GM10266 (cell line): ENCODE data around the gene SH3PXD2B.

Experiments used
- DNase-seq: peaks from one replicate; pipeline ENCODE4 v3.0.0; 2012; ENCODE audit errors: extremely low spot score
- TF ChIP-seq, protein P1 (sequence below): IDR thresholded peaks from 2 replicates; pipeline ENCODE4 v1.5.1; 2012; ENCODE audit warnings: mild to moderate bottlenecking, low read depth; ENCODE audit not compliant: control insufficient read depth, insufficient read depth; ENCODE audit errors: missing control alignments

Gene SH3PXD2B

DNA sequence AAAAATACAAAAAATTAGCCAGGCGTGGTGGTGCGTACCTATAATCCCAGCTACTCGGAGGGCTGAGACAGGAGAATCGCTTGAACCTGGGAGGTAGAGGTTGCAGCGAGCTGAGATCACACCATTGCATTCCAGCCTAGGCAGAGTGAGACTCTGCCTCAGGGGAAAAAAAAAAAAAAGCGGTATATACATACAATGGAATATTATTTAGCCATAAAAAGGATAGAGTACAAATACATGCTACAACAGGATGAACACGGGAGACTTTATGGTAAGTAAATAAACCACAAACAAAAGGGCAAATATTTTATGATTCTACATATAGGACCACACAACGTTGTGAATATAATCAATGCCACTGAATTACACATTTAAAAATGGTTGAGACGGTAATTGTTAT lies 176.0 kb downstream of the SH3PXD2B start:
- TF ChIP-seq, protein P1, sequence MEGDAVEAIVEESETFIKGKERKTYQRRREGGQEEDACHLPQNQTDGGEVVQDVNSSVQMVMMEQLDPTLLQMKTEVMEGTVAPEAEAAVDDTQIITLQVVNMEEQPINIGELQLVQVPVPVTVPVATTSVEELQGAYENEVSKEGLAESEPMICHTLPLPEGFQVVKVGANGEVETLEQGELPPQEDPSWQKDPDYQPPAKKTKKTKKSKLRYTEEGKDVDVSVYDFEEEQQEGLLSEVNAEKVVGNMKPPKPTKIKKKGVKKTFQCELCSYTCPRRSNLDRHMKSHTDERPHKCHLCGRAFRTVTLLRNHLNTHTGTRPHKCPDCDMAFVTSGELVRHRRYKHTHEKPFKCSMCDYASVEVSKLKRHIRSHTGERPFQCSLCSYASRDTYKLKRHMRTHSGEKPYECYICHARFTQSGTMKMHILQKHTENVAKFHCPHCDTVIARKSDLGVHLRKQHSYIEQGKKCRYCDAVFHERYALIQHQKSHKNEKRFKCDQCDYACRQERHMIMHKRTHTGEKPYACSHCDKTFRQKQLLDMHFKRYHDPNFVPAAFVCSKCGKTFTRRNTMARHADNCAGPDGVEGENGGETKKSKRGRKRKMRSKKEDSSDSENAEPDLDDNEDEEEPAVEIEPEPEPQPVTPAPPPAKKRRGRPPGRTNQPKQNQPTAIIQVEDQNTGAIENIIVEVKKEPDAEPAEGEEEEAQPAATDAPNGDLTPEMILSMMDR, result no peak
- no peak for DNase-seq

DNA sequence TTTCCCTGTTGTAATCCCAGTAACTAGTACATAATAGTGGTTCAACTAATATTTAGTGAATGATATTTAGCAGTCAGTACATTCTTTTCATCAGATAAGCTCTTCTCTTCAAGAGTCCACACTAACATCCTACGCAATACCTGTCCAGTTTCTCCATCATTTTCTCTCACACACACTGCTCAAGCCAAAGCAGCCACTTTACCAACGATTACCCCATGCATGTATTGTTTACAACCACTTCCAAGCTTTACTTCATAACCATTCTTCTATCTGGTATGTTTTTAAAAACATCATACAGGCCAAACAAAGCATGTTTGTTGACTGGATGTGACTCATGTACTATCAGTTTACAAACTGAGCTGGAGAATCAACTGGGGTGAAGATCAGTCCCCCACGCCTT lies 178.1 kb downstream of the SH3PXD2B start:
- no peak for DNase-seq
- TF ChIP-seq, protein P1, result no peak
